Caco-2 (cell line): Measurements from ENCODE around the gene FOXA1. TPM values are rescaled to one million over a fixed set of nuclear protein-coding genes. Genes with fewer than 3 reads are reported as not detected.

ENCODE experiments used
- BruUV-seq: library from RNA; stranded (reverse); fragments of 400-500 nt; replicated peaks from 2 replicates; lab custom pipeline; 2021; lab: Mats Ljungman, UMichigan
- CTCF ChIA-PET: fragments of 300-600 bp; sonication (Branson Sonifier 250); formaldehyde crosslinking; loops from one replicate; lab custom pipeline; 2022; ENCODE audit warnings: antibody characterized with exemption; lab: Charles Lee
- POLR2A ChIA-PET: fragments of 300-600 bp; sonication (Branson Sonifier 250); formaldehyde crosslinking; loops from one replicate; lab custom pipeline; 2022; ENCODE audit warnings: antibody characterized with exemption; lab: Charles Lee
- DNase-seq, 2 experiments: peaks; one replicate each; pipeline versions ENCODE4 v3.0.0 to v3.0.0-alpha.2; 2020 to 2022
- H3K27me3 ChIP-seq: replicated peaks from 2 replicates; pipeline ENCODE4 v1.6.0; 2011; ENCODE audit warnings: low read length; ENCODE audit not compliant: control insufficient read depth, insufficient read depth
- H3K36me3 ChIP-seq: 2 replicates; pipeline ENCODE4 v1.5.1; 2011; ENCODE audit warnings: low read length; ENCODE audit not compliant: control insufficient read depth, insufficient read depth
- H3K4me1 ChIP-seq: fragments of 250-450 bp; sonication (Bioruptor Pico); 2 replicates; pipeline ENCODE4 v1.5.1; 2020; ENCODE audit warnings: mild to moderate bottlenecking
- H3K4me3 ChIP-seq: 2 replicates; pipeline ENCODE4 v1.5.1; 2011; ENCODE audit warnings: low read depth, mild to moderate bottlenecking, control low read depth, low read length
- H3K9me3 ChIP-seq: fragments of 250-450 bp; sonication (Bioruptor Pico); 2 replicates; pipeline ENCODE4 v1.5.1; 2020; ENCODE audit warnings: mild to moderate bottlenecking, moderate library complexity
- H3K27ac Mint-ChIP-seq: one replicate; pipeline ENCODE4 v1.8.0; 2022; ENCODE audit warnings: mixed read lengths; ENCODE audit not compliant: unreplicated experiment
- H3K27me3 Mint-ChIP-seq: one replicate; pipeline ENCODE4 v1.8.0; 2022; ENCODE audit warnings: mixed read lengths; ENCODE audit not compliant: insufficient read depth, unreplicated experiment
- H3K36me3 Mint-ChIP-seq: one replicate; pipeline ENCODE4 v1.8.0; 2022; ENCODE audit warnings: mild to moderate bottlenecking, mixed read lengths; ENCODE audit not compliant: insufficient read depth, unreplicated experiment
- H3K4me1 Mint-ChIP-seq: one replicate; pipeline ENCODE4 v1.8.0; 2022; ENCODE audit warnings: low read depth, mixed read lengths; ENCODE audit not compliant: unreplicated experiment
- H3K4me3 Mint-ChIP-seq: one replicate; pipeline ENCODE4 v1.8.0; 2022; ENCODE audit warnings: mild to moderate bottlenecking, moderate library complexity, mixed read lengths; ENCODE audit not compliant: unreplicated experiment
- H3K9me3 Mint-ChIP-seq: one replicate; pipeline ENCODE4 v1.8.0; 2022; ENCODE audit warnings: mixed read lengths; ENCODE audit not compliant: unreplicated experiment
- CTCF ChIP-seq, 2 experiments: fragments of 200-600 bp in 1 of 2; IDR thresholded peaks; 1 replicate in 1 of 2; 2 replicates in 1 of 2; pipeline versions ENCODE4 v1.5.1 to v1.8.0; 2011 to 2022; ENCODE audit warnings: antibody characterized with exemption in 1 of 2, control low read depth in 1 of 2, inconsistent platforms in 1 of 2, low read depth in 1 of 2, low read length in 1 of 2, mild to moderate bottlenecking in 1 of 2, moderate library complexity in 1 of 2; ENCODE audit not compliant: insufficient read depth in 1 of 2, severe bottlenecking in 1 of 2, unreplicated experiment in 1 of 2
- intact Hi-C: fragments of 100-400 bp; cut with micrococcal nuclease; formaldehyde crosslinking; loops from one replicate; pipeline ENCODE4 v1.10.0; 2022; ENCODE audit not compliant: unreplicated experiment
- total RNA-seq: library from RNA; stranded (reverse); gene quantifications from 2 replicates; pipeline ENCODE4 v1.2.3, GENCODE V29; 2022

The FOXA1 gene
- total RNA-seq, 1 experiment from 2014 or later: 271 TPM

- no peaks in the 10 kb centered on the region for H3K27me3 ChIP-seq
- no TSS peak for BruUV-seq
- no peaks in the 10 kb centered on the region for H3K9me3 Mint-ChIP-seq
- no peak for TF ChIP-seq CTCF (IDR thresholded peaks at IDR 0.05; ENCODE audit: insufficient read depth in 1 of 2, low read depth in 1 of 2, low read length in 1 of 2, severe bottlenecking in 1 of 2, unreplicated experiment in 1 of 2)
- H3K27ac Mint-ChIP-seq: peak overlapping the region; percentile 19
- intact Hi-C loops: no loop called here
- H3K27me3 Mint-ChIP-seq: no peaks in the 10 kb centered on the region
- H3K4me1 ChIP-seq: peaks cover 33% of the 10 kb centered on the region
- no peaks in the 10 kb centered on the region for H3K9me3 ChIP-seq
- peak overlapping the region; percentile 48 for H3K4me3 Mint-ChIP-seq
- POLR2A ChIA-PET: no interaction called here
- H3K4me3 ChIP-seq: no peak overlapping the region
- H3K36me3 Mint-ChIP-seq: peaks cover 31% of the 10 kb centered on the region
- CTCF ChIA-PET: no interaction called here
- H3K4me1 Mint-ChIP-seq: peaks cover 13% of the 10 kb centered on the region
- peaks cover 3% of the 10 kb centered on the region; the same call in 1 of the 2 replicates for H3K36me3 ChIP-seq
- no peak for DNase-seq
These were observed 8.7 kb upstream of the FOXA1 start for GRCh38 chr14:37603688-37604251.

DNA sequence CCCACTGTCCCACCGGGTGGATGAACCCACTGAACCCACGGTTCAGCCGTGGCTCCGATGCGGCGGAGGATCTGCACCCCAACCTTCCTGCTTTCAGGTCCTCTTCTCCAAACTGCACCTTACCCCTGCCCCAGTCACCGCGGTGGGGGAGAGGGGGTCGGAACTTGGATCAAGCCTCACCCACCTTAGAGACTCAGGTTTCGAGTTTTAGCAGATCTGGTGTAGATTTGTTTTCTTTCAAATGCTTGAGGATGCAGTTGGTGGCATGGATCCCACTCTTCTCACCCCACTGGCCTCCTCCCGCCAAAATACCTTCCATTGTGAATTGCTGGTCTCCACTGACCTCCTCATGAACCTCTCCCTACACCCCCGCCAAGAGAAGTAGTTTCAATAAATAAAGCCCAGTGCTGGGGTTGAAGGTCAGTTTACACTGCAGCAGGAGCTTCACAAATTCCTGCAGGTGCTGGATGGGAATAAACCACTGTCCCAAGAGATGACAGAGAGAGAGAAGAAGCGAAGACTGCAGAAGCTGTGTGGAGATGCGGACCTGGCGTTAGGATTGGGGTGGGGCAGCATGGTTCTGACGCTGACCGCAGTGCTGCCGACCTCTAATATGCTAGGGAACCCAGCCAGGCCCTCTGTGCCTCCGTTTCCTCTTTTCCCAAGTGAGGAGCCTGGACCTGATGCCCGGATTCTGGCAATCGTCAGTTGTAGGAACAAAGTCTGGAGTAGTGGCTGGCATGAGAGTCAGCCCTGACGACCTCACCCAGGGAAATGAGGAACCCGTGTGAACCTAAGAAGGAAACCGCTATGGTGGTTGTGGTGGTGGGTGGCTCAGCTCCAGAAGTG is 7.8 kb upstream of the FOXA1 start:
- CTCF ChIA-PET: no interaction called here
- H3K9me3 ChIP-seq: no peaks in the 10 kb centered on the region
- Mint-ChIP-seq H3K9me3 (no peaks in the 10 kb centered on the region), H3K27ac (peak overlapping the region; percentile 19), H3K4me3 (peak overlapping the region; percentile 48), H3K27me3 (no peaks in the 10 kb centered on the region), H3K36me3 (peaks cover 31% of the 10 kb centered on the region), H3K4me1 (peaks cover 13% of the 10 kb centered on the region)
- peaks cover 33% of the 10 kb centered on the region for H3K4me1 ChIP-seq
- POLR2A ChIA-PET: no interaction called here
- H3K27me3 ChIP-seq: no peaks in the 10 kb centered on the region
- TF ChIP-seq CTCF (IDR thresholded peaks at IDR 0.05; ENCODE audit: insufficient read depth in 1 of 2, low read depth in 1 of 2, low read length in 1 of 2, severe bottlenecking in 1 of 2, unreplicated experiment in 1 of 2): no peak
- peaks cover 4% of the 10 kb centered on the region for H3K36me3 ChIP-seq
- no TSS peak for BruUV-seq
- DNase-seq: peak; percentile 56 to 75
- H3K4me3 ChIP-seq: no peak overlapping the region
- intact Hi-C loops: no loop called here

DNA sequence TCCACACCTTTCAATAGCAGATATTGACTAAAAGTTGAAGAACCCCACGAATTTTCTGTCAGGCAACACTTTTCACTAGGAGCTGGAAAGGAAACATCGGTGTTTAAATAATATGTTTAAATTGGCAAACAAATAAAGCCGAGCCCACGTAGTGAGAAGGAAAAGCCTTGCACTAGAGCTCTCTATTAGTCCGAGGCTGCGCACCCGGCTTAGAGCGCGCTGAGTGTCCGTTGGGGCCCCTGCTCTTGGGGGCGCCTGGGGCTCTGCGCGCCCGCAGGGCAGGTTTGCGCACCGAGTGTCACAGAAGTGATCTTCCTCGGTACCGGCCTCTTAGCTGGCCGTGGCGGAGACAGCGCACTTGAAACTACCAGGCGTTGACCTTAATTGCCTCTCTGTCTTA is 6.8 kb upstream of the FOXA1 start:
- Mint-ChIP-seq H3K4me3 (no peak overlapping the region), H3K9me3 (no peaks in the 10 kb centered on the region), H3K4me1 (peaks cover 13% of the 10 kb centered on the region), H3K36me3 (peaks cover 35% of the 10 kb centered on the region), H3K27ac (no peak overlapping the region), H3K27me3 (no peaks in the 10 kb centered on the region)
- Histone ChIP-seq H3K9me3 (no peaks in the 10 kb centered on the region), H3K36me3 (peaks cover 7% of the 10 kb centered on the region), H3K27me3 (no peaks in the 10 kb centered on the region), H3K4me3 (no peak overlapping the region), H3K4me1 (peaks cover 33% of the 10 kb centered on the region)
- intact Hi-C loops: no loop called here
- BruUV-seq: no TSS peak
- ChIA-PET POLR2A (no interaction called here), CTCF (no interaction called here)
- TF ChIP-seq CTCF (IDR thresholded peaks at IDR 0.05; ENCODE audit: insufficient read depth in 1 of 2, low read depth in 1 of 2, low read length in 1 of 2, severe bottlenecking in 1 of 2, unreplicated experiment in 1 of 2): no peak
- DNase-seq: no peak
